RWPE2 (cell line): ENCODE data around the gene LMO4.

ENCODE experiments used
- ATAC-seq: fragments of 200-7000 bp; cut with Tn5 transposase; 3 replicates; pipeline ENCODE4 v1.9.1; 2021; ENCODE audit warnings: low read depth
- DNase-seq: peaks from one replicate; pipeline ENCODE4 v3.0.0-alpha.2; 2020; ENCODE audit warnings: low spot score
- H3K27ac ChIP-seq: fragments of 450-650 bp; 2 replicates; pipeline ENCODE4 v1.5.1; 2017; ENCODE audit warnings: mild to moderate bottlenecking; ENCODE audit not compliant: poor library complexity, severe bottlenecking
- H3K27me3 ChIP-seq: fragments of 250-450 bp; sonication (Bioruptor Pico); 2 replicates; pipeline ENCODE4 v1.5.1; 2021; ENCODE audit warnings: mild to moderate bottlenecking, moderate library complexity; ENCODE audit not compliant: insufficient read depth, poor library complexity, severe bottlenecking
- H3K36me3 ChIP-seq: fragments of 250-450 bp; sonication (Bioruptor Pico); 2 replicates; pipeline ENCODE4 v1.5.1; 2020; ENCODE audit warnings: low read depth, mild to moderate bottlenecking, moderate library complexity
- H3K4me1 ChIP-seq: fragments of 250-450 bp; sonication (Bioruptor Pico); 2 replicates; pipeline ENCODE4 v1.5.1; 2021; ENCODE audit warnings: mild to moderate bottlenecking, moderate library complexity; ENCODE audit not compliant: insufficient read depth, poor library complexity, severe bottlenecking
- H3K4me3 ChIP-seq: fragments of 250-450 bp; sonication (Bioruptor Pico); 2 replicates; pipeline ENCODE4 v1.5.1; 2021; ENCODE audit warnings: mild to moderate bottlenecking, moderate library complexity; ENCODE audit not compliant: severe bottlenecking
- H3K9me3 ChIP-seq: fragments of 250-450 bp; sonication (Bioruptor Pico); 2 replicates; pipeline ENCODE4 v1.5.1; 2021; ENCODE audit warnings: mild to moderate bottlenecking, moderate library complexity; ENCODE audit not compliant: severe bottlenecking
- TF ChIP-seq, protein P1 (sequence below): fragments of 450-650 bp; IDR thresholded peaks from one replicate; pipeline ENCODE4 v1.5.1; 2017; ENCODE audit warnings: mild to moderate bottlenecking, moderate library complexity; ENCODE audit not compliant: poor library complexity, severe bottlenecking

The LMO4 gene

DNA sequence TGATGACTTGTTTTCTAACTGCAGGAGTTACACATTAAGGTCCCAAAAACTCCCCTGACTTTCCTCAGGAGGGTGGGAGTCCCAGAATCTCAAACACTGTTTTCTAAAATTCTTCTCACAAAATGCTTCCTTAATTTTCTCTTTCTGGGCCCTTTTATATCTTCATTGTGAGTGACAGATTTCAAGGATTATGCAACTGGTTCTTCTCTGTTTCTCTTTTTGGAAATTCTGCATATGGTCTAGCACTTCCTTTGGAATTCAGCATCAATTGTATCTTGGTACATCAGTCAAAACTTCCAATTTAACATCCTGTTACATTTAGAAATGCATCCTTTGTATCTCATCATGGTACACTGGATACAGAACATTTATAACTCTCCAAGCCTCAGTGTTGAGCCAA, 59.7 kb downstream of the LMO4 start:
- Histone ChIP-seq H3K27me3 (no peaks in the 10 kb centered on the region), H3K27ac (no peak overlapping the region), H3K9me3 (peaks cover 2% of the 10 kb centered on the region), H3K4me1 (peaks cover 12% of the 10 kb centered on the region), H3K36me3 (no peaks in the 10 kb centered on the region), H3K4me3 (no peak overlapping the region)
- no peak for DNase-seq
- TF ChIP-seq, protein P1, sequence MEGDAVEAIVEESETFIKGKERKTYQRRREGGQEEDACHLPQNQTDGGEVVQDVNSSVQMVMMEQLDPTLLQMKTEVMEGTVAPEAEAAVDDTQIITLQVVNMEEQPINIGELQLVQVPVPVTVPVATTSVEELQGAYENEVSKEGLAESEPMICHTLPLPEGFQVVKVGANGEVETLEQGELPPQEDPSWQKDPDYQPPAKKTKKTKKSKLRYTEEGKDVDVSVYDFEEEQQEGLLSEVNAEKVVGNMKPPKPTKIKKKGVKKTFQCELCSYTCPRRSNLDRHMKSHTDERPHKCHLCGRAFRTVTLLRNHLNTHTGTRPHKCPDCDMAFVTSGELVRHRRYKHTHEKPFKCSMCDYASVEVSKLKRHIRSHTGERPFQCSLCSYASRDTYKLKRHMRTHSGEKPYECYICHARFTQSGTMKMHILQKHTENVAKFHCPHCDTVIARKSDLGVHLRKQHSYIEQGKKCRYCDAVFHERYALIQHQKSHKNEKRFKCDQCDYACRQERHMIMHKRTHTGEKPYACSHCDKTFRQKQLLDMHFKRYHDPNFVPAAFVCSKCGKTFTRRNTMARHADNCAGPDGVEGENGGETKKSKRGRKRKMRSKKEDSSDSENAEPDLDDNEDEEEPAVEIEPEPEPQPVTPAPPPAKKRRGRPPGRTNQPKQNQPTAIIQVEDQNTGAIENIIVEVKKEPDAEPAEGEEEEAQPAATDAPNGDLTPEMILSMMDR = no peak
- no peak for ATAC-seq

DNA sequence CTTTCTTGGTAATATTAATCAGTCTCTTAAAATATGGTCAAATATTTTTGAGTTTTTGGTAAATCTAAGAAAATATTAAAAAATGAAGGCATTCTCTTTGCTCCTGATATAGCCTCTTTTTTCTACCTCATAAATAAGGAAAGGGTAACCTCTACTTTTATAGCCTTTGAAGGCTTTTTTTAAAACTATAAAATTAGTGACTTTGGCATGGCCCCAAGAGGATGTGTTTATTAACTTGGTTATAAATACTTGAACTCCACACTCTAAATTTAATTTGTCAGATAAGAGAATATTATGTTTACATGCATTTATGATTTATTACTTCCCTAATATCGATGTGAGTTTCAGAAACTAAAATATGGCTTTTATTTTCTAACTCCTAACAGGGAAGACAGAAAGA, 60.3 kb downstream of the LMO4 start:
- TF ChIP-seq, protein P1 = no peak
- no peak overlapping the region for H3K4me3 ChIP-seq
- H3K36me3 ChIP-seq = no peaks in the 10 kb centered on the region
- H3K27ac ChIP-seq = no peak overlapping the region
- peaks cover 2% of the 10 kb centered on the region for H3K9me3 ChIP-seq
- no peaks in the 10 kb centered on the region for H3K27me3 ChIP-seq
- ATAC-seq = no peak
- no peak for DNase-seq
- H3K4me1 ChIP-seq = peaks cover 12% of the 10 kb centered on the region

DNA sequence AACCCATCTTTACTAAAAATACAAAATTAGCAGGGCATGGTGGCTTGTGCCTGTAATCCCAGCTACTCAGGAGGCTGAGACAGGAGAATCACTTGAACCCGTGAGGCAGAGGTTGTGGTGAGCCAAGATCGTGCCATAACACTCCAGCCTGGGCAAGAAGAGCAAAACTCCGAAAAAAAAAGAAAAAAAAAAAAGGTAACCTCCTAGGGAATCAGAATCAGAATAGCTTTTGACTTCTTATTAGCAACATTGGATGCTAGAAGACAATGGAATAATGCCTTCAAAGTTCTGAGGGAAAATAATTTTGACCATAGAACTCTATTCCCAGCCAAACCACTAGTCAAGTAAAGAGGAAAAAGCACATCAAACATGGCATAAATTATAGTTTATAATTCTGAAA, 60.9 kb downstream of the LMO4 start:
- Histone ChIP-seq H3K27ac (no peak overlapping the region), H3K9me3 (peaks cover 2% of the 10 kb centered on the region), H3K4me3 (no peak overlapping the region), H3K4me1 (peaks cover 12% of the 10 kb centered on the region), H3K36me3 (no peaks in the 10 kb centered on the region), H3K27me3 (no peaks in the 10 kb centered on the region)
- DNase-seq = no peak
- ATAC-seq = no peak
- TF ChIP-seq, protein P1 = no peak

DNA sequence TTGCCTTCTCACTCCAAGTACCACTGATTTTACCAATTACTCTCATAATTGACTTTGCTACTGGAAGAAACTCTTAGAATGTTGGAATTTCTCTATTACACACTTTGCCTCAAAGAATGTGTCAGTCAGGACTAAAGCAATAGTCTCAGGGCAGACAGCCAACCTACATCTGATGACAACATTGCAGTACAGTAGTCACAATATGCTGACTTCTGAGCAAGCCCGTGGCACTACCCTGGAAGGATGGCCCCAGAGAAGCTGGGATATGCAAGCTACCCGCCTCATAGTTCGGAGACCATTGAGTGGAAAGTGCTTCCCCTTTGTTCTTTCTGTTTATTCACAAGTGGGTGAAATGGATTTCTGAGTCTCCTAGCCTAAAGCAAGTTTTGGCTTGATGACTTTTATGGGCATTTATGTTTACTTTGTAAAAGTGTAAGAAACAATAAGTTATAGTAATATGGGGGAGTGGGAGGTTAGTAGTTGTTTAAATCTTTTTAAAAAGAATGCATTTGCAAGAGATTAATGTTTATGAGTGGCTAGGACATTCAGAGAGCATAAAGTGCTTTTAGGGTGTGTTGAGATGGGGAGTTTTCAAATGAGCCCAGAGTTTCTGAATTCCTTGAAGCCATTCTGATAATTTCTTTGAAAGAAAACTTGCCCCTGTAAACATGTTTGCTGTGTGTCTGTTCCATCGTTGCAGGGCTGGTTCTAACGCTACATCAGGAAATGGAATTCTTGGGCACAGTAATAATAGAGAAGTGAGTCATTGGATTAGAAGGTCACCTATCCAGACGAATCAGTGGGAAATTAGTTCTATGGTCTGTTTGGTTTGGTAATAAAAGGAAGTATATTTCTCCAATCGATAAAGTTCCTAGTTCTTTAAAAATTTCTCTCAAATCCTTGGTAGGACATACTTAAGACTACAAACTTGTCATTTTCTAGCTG, 63.8 kb downstream of the LMO4 start:
- ATAC-seq = peak; percentile 89
- peak overlapping the region; percentile 62 for H3K27ac ChIP-seq

More for the DNA sequence above, 63.8 kb downstream of the LMO4 start:
- Histone ChIP-seq H3K27me3 (no peaks in the 10 kb centered on the region), H3K4me3 (no peak overlapping the region), H3K9me3 (peaks cover 2% of the 10 kb centered on the region), H3K36me3 (no peaks in the 10 kb centered on the region), H3K4me1 (peaks cover 12% of the 10 kb centered on the region)
- DNase-seq = no peak
- TF ChIP-seq, protein P1 = no peak
